ENCODE data around the gene TM4SF4. TPM values are rescaled to one million over a fixed set of nuclear protein-coding genes. Genes with fewer than 3 reads are reported as not detected.

TM4SF4 gene

Small RNAs within 50 kb of the gene (small RNA-seq; reads per million reads assigned to genes)
- gene AC108751.2 (ENCODE audit: insufficient read depth) (not detected), gene RNU6-1098P (ENCODE audit: insufficient read depth) (not detected)

All from neuronal stem cell (in vitro differentiated cells).